HG03135 (cell line): Measurements from ENCODE around the gene TUBB4B.
"Not testable (repeated sequence)": the region's sequence is repeated elsewhere in the genome, so short reads cannot be mapped to it uniquely, and the experiment has no call there.

Experiments used
- ATAC-seq: cut with Tn5 transposase; IDR thresholded peaks from one replicate; pipeline ENCODE4 v1.9.1; 2021; ENCODE audit warnings: mild to moderate bottlenecking, moderate library complexity; ENCODE audit not compliant: unreplicated experiment

Gene TUBB4B

DNA sequence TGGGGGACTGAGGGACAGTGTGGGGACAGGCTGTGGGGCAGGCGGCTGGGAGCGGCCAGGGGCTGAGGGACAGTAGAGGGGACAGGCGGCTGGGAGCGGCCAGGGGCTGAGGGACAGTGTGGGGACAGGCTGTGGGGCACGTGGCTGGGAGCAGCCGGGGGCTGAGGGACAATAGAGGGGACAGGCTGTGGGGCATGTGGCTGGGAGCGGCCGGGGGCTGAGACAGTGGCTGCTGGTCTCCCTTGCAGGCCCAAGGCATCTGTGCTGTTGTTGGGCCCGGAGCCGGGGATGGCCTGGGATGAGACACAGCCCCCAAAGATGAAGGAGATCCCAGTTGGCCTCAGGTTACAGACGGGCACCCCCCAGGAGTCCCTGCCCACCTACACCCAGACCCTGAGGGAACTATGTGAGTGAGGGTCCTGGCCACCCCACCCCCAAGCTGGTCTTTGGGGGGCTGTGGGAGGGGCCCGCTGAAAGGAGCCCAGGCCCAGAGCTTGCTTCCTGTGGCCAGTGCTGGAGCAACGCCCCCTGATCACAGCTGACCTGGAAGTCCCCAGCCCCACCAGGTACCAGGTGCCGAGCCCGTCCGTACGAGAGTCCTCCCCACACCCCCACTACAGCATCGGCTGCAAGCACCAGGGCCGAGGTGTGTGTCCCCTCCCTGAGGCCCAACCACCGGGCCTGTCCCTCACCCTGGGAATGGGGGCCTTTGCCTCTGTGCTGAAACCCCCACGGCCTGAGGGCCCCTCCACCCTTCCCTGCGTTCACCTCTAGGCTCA is 10.6 kb downstream of the TUBB4B start:
- no peak for ATAC-seq

DNA sequence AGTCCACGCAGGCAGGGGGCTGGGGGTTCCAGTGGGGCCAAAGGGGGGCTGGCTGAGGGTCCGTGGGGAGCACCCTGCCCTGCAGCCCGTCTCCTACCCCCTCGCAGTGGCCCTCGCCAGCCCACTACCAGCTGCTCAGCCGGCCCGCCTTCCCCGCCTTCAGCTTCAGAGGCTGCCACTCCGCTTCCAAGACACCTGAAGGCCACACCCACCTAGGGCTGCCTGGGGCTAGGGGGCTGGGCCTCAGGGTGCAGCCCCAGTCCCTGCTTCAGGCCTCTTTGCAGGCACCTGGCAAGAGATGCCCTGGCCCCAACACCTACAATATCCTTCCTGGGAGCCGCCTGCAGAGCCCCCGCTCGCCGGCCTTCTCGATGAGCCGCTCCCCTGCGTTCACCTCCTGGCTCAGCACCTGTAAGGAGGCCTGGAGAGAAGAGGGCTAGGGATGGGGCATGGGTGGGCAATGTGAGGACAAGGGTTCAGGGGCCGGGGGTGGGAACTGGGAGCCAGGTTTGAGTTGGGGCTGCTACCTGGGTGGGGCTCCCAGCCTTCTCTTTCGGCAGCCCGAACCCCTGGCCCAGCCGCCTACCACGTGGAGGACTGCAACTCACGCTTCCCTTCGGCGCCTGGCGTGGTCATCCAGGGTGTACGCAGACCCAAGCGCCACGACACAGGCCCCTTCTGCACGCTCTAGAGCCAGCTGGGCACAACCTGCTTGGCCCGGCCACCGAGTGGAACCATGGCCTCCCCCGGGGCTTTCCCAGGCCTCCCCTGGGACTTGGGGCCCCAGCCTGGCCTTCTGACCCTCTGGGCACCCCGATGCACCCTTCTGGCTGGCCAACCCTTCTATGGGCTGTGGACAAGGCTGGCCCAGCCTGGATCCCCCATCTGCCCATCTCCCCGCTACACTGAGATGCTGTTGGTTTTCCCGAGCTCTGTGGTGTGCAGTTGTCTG is 11.7 kb downstream of the TUBB4B start:
- ATAC-seq, result no peak

DNA sequence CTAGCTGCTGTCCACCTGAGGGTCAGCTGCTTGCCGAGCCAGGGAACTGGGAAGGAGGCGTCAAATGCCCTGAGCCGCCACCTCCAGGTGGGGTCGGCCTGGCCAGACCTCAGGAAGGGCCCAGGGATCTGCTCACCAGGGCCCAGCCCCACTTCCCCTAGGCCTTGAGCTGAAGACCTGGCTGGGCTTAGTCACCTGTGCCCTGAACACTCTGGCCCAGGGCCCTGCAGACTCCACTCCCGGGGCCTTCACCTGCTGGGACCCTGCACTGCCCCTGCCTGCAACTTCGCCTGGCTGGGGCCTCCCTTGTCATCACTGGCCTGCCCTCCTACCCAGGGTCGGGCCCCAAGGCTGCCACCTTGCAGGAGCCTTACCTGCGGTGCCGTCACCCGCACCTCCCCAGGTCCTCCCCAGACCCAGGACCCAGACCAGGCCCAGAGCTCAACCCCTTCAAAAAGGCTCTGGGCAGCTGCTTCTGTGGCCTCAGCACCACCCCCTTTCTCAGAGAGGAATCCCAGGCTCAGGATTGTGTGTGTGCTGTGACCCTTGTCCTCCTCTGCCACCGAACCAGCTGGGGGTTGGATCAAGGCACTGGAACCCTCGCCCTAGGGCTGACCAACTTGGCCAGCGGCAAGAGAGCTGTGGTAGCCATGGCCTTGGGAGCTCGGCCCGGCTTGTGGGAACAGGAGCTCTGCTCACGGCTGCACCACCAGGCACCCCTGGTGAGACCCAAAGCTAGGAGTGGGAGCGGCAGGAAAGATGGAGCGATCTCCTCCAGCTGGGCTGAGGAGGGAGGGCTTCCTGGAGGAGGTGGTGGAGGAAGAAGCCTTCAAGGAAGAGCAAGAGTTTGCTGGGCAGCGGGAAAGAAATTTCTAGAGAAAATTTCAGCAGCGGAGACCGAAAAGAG is 12.9 kb downstream of the TUBB4B start:
- ATAC-seq, result no peak

DNA sequence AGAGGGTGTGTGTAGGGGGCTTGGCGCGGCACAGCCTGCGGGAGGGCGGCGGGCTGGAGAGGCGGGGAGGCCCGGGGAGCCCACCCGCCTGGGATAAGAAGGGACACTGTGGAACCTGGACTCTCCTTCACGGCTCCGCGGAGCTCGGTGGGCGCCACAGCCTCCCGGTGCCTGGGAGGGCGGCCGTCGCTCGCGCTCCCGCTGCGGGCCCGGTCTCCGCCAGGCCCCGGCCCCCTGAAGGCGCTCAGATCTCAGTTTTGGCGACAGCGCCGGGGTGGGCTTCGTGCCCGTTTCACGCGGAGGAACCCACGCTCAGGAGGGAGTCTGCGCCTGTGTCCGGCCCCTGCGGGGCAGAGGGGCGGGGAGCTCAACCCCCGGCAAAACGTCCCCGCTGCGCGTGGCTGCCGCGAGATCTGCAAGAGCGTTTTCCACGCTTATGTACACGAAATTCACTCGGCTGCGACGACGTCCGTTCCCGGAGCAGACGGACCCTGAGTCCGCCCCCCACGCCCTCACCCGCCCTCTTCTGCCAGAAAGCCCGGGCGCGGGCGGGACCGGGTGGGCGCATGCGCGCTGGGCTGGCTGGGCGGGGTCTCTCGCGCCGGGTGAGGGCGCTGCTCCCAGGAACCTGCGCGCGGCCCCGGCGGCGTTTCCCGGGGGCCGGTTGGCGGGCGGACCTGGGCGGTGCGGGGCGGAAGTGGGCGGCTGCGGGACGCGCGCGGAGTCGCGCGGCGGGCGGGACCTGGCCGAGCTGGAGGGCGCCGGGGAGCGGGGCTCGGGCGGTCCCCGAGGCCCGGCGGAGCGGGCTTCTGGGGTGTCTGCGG is 13.7 kb downstream of the TUBB4B start, which contains the start of gene NELFB:
NELFB (plus strand) TSS at position 704 of the 824 bp plus-strand sequence.
- peak; percentile 72 for ATAC-seq

DNA sequence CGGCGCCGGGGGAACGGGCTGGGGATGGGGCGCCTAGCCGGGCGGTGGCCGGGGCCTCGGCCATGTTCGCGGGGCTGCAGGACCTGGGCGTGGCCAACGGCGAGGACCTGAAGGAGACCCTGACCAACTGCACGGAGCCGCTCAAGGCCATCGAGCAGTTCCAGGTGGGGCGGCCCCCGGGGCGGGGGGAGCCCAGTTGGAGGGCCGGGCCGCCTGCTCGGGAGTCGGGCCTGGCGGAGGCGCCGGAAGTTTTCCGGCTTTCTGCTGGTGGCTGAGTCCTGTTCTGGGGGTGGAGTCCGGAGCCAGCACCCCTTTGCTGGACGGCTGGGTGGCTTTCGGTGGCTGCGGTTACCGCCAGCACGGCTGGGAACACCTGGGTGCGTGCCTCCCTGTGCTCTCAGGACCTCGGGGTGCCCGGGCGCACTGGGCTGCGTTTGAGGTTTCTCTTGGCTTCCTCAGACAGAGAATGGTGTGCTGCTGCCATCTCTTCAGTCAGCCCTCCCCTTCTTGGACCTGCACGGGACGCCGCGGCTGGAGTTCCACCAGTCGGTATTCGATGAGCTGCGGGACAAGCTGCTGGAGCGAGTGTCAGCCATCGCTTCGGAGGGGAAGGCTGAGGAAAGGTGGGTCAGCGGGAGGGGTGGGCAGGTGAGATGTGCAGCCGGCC is 14.5 kb downstream of the TUBB4B start:
- ATAC-seq, result peak; percentile 25

DNA sequence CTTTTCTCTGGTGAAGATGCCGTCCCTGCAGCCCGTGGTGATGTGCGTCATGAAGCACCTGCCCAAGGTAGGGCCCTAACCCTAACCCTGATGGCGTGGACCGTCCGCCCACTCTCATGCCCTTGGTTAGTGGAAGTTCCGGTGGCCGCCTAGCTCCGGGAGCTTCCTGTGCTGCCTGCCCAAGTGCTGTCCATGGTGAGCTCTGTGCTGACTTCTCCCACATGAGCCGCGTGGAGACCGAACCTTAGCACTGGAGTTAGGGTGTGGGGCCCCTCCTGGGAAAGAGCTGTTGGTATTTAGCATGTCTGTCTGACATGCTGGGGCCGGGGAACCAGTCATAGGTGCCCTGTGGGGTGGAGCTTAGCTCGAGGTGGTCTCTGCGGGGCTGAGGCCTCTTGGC is 15.3 kb downstream of the TUBB4B start:
- no peak for ATAC-seq

DNA sequence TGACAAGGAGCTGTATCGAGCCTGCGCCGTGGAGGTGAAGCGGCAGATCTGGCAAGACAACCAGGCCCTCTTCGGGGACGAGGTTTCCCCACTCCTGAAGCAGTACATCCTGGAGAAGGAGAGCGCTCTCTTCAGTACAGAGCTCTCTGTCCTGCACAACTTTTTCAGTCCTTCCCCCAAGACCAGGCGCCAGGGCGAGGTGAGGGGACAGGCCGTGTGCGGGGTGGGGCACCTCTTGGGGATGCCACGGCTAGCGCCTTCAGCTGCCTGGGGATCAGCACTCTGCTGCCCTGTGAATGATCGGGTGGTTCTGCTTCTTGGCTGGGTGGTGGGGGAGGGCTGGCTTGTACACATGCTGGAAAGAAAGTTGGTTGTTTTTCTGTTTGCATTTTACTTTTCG is 15.8 kb downstream of the TUBB4B start:
- ATAC-seq, result no peak

DNA sequence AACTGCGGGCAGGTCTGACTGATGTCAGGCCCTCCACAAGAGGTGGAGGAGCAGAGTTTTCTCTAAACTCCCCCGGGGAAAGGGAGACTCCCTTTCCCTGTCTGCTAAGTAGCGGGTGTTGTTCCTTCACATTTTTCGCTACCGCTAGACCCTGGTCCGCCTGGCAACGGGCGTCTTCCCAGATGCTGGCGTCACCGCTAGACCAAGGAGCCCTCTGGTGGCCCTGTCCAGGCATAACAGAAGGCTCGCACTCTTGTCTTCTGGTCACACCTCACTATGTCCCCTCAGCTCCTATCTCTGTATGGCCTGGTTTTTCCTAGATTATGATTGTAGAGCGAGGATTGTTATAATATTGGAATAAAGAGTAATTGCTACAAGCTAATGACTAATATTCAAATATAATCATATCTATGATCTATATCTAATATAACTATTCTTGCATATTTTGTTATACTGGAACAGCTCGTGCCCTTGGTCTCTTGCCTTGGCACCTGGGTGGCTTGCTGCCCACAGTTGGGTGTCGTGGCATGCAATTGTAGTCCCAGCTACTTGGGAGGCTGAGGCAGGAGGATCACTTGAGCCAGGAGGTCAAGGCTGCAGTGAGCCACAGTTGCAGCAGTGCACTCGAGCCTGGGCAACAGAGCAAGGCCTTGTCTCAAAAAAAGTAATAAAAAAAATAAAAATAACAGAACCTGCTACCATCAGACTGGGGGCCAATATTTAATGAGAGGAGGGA is 21.3 kb downstream of the TUBB4B start:
- ATAC-seq, result not testable (repeated sequence)

DNA sequence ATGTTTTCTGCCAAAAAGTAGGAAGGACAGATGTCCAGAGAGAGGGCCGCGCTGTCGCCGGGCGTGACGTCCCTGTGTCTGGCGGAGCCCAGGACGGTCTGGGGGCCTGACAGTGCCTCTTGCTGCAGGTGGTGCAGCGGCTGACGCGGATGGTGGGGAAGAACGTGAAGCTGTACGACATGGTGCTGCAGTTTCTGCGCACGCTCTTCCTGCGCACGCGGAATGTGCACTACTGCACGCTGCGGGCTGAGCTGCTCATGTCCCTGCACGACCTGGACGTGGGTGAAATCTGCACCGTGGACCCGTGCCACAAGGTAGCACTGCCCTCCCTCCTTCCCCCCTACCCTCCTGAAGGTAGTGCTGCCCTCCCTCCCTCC is 21.8 kb downstream of the TUBB4B start:
- no peak for ATAC-seq

DNA sequence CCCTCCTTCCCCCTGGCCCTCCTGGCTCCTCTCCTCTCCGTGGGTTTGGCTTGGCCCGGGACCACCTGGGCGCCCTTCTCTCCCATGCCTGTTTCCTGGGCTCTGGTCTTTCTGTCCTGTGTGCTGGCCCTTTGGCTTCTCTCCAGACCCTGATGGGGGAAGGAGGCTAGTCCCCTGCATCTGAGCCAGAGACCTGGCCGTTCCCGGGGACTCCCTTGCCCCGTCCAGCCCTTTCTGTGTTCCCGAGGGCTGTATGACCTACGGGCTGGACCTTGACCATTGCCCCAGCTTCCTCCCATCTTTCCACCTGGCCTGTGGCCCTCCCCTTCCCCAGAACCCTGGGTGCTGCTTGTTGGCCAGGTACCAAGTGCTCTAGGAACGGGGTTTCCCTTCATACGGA is 22.4 kb downstream of the TUBB4B start:
- no peak for ATAC-seq

DNA sequence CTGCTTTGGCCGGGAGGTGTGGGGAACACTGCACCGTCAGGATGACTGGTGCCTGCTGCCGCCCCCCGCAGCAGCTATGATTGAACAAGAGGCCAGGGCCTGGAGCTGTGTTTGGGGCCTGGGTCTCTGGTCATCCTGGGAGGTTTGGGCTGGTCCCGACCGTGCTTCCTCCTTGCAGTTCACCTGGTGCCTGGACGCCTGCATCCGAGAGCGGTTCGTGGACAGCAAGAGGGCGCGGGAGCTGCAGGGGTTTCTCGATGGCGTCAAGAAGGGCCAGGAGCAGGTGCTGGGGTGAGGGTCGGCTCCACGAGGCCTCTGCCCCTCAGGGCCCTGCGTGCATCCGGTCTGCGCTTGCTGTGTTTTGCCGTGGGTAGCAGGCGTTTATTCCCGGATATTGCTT is 23.0 kb downstream of the TUBB4B start:
- ATAC-seq, result no peak

DNA sequence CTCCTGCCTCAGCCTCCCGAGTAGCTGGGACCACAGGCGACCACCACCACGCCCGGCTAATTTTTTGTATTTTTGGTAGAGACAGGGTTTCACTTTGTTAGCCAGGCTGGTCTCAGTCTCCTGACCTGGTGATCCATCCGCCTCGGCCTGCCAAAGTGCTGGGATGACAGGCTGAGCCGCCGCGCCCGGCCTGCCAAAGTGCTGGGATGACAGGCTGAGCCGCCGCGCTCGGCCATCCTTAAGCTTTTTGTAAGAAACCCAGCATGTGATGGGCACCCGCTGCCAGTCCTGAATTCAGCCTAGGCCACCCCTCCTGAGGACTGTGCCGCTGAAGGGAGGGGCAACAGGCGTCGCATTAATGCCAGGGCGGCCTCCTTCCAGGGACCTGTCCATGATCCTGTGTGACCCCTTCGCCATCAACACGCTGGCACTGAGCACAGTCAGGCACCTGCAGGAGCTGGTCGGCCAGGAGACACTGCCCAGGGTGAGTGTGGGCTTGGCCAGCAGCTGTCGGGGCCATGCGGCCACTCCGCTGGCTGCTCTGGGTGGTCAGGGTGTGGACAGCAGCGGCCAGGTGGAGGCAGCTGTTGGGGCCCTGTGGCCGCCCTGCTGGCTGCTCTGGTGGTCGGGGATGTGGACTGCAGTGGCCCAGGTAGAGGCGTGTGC is 24.5 kb downstream of the TUBB4B start:
- no peak for ATAC-seq

DNA sequence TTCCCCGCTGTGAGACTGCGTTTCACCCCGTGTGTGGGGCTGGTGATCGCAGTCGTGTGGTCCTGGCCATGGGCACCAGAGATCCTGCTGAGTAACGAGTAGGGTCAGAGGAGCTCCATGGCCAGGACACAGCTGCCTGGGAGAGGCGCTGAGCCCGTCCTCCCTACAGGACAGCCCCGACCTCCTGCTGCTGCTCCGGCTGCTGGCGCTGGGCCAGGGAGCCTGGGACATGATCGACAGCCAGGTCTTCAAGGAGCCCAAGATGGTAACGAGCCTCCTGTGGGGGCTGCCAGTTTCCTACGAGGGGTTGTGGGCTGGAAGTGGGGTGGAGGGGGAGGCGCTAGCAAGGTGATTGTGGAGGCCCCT is 25.1 kb downstream of the TUBB4B start:
- no peak for ATAC-seq

DNA sequence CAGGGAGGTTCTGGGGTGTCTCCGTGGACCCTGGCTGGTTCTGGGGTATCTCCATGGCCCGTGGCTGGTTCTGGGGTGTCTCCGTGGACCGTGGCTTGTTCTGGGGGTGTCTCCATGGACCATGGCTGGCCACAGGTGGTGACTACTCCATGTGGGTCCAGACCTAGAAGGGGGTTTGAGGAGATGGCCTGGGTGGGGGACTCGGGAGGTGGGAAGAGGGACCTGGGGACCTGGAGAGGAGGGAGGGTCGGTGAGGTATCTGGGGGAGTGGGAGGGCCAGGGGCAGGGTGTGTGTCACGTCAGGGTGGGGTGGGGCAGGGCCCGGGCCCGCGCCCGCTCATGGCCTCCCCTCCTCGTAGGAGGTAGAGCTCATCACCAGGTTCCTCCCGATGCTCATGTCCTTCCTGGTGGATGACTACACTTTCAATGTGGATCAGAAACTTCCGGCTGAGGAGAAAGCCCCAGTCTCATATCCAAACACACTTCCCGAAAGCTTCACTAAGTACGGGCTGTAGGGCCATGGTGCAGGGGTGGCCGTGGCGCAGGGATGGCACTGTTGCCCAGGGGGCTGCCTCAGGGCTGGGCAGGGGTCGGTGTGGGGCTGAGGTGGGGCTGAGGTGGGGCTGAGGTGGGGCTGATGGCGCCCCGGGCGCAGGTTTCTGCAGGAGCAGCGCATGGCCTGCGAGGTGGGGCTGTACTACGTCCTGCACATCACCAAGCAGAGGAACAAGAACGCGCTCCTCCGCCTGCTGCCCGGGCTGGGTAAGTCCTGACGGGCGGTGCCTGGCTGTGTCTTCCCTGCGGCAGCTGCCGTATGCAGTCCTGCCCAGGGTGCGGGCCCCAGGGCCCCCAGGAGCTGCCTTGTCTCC is 25.7 kb downstream of the TUBB4B start:
- no peak for ATAC-seq

DNA sequence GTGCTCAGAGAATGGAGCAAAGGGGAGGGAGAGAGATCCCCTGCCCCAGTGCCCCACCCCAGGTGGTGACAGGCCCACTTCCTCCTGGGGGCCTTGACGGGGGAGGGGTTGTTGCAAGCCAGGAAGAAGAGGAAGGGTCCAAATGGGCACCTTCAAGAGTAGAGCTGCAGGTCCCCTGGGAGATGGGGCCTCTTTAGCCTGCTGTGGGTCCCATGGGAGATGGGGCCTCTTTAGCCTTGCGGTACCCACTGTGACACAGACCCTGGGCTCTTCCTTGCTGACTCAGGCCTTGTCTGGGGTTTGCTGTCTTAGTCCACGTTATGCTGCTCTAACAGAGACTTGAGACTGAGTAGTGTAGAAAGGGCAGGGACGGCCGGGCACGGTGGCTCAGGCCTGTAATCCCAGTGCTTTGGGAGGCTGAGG is 26.9 kb downstream of the TUBB4B start:
- ATAC-seq, result no peak

DNA sequence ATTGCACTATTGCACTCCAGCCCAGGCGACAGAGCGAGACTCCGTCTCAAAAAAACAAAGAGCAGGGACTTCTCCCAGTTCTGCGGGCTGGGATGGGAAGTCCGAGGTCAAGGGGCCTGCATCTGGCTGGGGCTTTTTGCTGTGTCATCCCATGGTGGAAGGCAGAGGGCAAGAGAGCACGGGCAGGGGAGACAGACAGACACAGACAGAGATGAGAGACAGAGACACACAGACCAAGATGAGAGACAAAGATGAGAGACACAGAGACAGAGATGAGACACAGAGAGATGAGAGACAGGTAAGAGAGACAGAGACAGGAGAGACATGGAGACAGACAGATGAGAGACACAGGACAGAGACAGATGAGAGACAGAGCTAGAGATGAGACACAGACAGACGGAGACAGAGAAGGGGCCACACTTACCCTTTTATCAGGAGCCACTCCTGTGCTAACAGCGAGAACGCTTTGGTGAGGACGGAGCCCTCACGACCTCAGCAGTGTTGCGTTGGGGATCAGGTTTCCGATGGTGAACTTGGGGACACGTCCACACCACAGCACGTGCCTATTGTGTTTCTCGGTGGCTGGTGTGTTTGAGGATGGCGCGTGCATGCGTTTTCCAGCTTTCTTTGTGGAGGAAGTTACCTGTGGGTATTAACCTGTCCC is 27.6 kb downstream of the TUBB4B start:
- no peak for ATAC-seq

DNA sequence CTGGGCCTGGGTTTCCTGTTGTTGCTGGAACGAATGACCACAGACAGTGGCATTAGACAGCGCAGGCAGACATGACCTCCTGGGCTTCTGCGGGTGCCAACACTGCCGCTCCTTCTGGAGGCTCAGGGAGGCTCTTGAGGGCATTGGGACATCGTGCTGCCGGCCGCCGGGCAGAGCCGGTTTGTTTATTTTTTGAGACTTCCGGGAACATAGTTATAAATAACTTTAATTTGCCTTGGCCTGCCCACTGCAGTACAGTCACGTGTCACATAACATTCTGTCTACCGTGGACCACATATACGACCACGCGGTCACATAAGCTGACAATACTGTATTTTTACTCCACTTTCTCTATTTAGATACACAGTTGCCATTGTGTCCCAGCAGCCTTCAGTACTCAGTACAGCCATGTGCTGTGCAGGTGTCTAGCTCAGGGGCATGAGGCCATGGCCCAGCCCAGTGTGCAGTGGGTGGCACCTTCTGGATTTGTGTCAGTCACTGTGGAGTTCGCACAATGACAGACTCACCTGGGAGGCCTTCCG is 28.2 kb downstream of the TUBB4B start:
- ATAC-seq, result no peak
